Measurements from ENCODE around the gene RAP2C. TPM values are rescaled to one million over a fixed set of nuclear protein-coding genes. Genes with fewer than 3 reads are reported as not detected.

The RAP2C gene
- total RNA-seq, 2 donors from 2014 or later, result 39.7 to 60.8 TPM

DNA sequence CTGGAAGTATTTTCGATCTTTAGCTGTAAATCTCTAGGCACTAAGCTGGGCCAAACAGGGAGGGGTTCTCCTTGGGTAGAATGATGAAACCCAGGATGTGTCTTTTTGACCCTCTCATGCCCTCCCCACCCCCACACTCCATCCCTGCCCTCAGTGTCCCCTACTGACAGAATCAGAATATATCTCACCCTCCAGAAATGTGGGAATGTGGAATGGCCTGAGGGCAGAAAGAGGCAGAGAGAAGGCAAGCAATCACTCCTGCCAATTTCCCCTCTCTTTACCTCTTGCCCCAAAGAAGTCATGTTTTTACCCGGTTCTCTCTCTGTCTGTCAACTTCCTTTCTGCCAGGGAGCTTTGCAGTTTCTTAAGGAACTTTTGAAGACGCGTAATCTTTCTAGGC is 34.4 kb downstream of the RAP2C start:
- no peaks in the 10 kb centered on the region for H3K36me3 Mint-ChIP-seq (ENCODE audit: low read depth)
- H3K27me3 Mint-ChIP-seq (ENCODE audit: insufficient read depth), result no peaks in the 10 kb centered on the region
- Histone ChIP-seq H3K4me1 (ENCODE audit: control insufficient read depth, insufficient read depth, low read length) (no peaks in the 10 kb centered on the region), H3K4me3 (ENCODE audit: low read length) (no peak overlapping the region), H3K27me3 (ENCODE audit: control insufficient read depth, insufficient read depth, low read length, poor library complexity, severe bottlenecking) (no peaks in the 10 kb centered on the region), H3K9ac (ENCODE audit: extremely low read depth, low read length, poor library complexity, severe bottlenecking) (no peak overlapping the region), H3K27ac (ENCODE audit: low read depth, low read length) (no peak overlapping the region), H3K36me3 (ENCODE audit: control insufficient read depth, insufficient read depth, low read length) (no peaks in the 10 kb centered on the region), H3K9me3 (ENCODE audit: control insufficient read depth, low read length) (no peaks in the 10 kb centered on the region)
- WGBS, 2 experiments (ENCODE audit: insufficient coverage in 1 of 2, insufficient read length in 1 of 2), result 89% methylated on average over 4 of the region's 4 CpGs; no CpG with 5 or more reads in 1 of the 2 experiments
- no peak for DNase-seq
- H3K4me3 Mint-ChIP-seq, result no peak overlapping the region
- H3K4me1 Mint-ChIP-seq, result peaks cover 5% of the 10 kb centered on the region
- H3K27ac Mint-ChIP-seq, result no peak overlapping the region
- TF ChIP-seq, protein P1, sequence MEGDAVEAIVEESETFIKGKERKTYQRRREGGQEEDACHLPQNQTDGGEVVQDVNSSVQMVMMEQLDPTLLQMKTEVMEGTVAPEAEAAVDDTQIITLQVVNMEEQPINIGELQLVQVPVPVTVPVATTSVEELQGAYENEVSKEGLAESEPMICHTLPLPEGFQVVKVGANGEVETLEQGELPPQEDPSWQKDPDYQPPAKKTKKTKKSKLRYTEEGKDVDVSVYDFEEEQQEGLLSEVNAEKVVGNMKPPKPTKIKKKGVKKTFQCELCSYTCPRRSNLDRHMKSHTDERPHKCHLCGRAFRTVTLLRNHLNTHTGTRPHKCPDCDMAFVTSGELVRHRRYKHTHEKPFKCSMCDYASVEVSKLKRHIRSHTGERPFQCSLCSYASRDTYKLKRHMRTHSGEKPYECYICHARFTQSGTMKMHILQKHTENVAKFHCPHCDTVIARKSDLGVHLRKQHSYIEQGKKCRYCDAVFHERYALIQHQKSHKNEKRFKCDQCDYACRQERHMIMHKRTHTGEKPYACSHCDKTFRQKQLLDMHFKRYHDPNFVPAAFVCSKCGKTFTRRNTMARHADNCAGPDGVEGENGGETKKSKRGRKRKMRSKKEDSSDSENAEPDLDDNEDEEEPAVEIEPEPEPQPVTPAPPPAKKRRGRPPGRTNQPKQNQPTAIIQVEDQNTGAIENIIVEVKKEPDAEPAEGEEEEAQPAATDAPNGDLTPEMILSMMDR (conservative IDR thresholded peaks at IDR 0.05), result no peak
- H3K9me3 Mint-ChIP-seq, result no peaks in the 10 kb centered on the region

DNA sequence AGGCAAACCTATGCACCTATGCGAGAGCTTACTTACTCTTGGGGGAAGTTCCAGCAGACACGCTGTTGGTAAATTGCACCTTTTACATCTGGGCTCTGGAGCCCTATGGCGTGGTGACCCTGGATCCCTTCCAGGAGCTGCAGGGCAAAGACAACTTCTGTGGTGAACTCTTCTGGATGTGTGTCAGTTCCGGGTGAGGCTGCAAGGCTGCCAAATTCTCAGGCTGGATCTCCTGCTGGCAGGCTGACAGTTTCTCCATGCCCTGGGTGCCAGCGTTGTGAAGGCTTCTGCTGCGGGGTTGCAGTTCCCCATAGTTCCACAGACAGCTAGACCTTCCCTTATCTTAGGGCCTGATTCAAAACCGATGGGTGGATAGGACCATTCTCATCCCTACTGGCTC is 37.9 kb downstream of the RAP2C start:
- no peak for DNase-seq
- H3K27me3 ChIP-seq (ENCODE audit: control insufficient read depth, insufficient read depth, low read length, poor library complexity, severe bottlenecking), result no peaks in the 10 kb centered on the region
- no peak overlapping the region for H3K27ac Mint-ChIP-seq
- H3K4me1 ChIP-seq (ENCODE audit: control insufficient read depth, insufficient read depth, low read length), result no peaks in the 10 kb centered on the region
- 80 to 91% methylated on average over 2 to 7 of the region's 7 CpGs for WGBS, 2 experiments (ENCODE audit: insufficient coverage in 1 of 2, insufficient read length in 1 of 2)
- H3K9me3 ChIP-seq (ENCODE audit: control insufficient read depth, low read length), result no peaks in the 10 kb centered on the region
- H3K4me1 Mint-ChIP-seq, result peaks cover 3% of the 10 kb centered on the region
- H3K9ac ChIP-seq (ENCODE audit: extremely low read depth, low read length, poor library complexity, severe bottlenecking), result no peak overlapping the region
- H3K36me3 ChIP-seq (ENCODE audit: control insufficient read depth, insufficient read depth, low read length), result no peaks in the 10 kb centered on the region
- H3K4me3 ChIP-seq (ENCODE audit: low read length), result no peak overlapping the region
- H3K27me3 Mint-ChIP-seq (ENCODE audit: insufficient read depth), result no peaks in the 10 kb centered on the region
- H3K4me3 Mint-ChIP-seq, result no peak overlapping the region
- H3K27ac ChIP-seq (ENCODE audit: low read depth, low read length), result no peak overlapping the region
- H3K9me3 Mint-ChIP-seq, result no peaks in the 10 kb centered on the region
- TF ChIP-seq, protein P1 (conservative IDR thresholded peaks at IDR 0.05), result no peak
- no peaks in the 10 kb centered on the region for H3K36me3 Mint-ChIP-seq (ENCODE audit: low read depth)

DNA sequence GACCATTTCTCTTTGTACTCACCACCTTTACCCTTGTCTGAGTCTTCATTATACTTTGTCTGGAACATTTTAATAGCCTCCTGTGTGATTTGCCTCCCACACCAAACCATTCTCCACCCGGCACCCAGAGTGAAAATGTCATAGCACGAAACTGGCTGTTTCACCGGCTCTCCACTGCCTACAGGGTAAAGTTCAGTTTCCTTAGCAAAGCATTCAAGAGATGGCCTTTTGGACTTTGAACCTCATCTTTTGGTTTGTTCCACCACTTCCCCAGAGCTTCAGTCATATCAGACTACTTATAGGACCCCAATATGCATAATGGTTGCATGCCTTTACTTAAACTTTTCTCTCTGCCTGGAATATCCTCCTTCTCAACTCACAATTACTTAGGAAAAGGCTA is 38.3 kb downstream of the RAP2C start:
- Histone ChIP-seq H3K4me3 (ENCODE audit: low read length) (no peak overlapping the region), H3K27me3 (ENCODE audit: control insufficient read depth, insufficient read depth, low read length, poor library complexity, severe bottlenecking) (no peaks in the 10 kb centered on the region), H3K36me3 (ENCODE audit: control insufficient read depth, insufficient read depth, low read length) (no peaks in the 10 kb centered on the region), H3K4me1 (ENCODE audit: control insufficient read depth, insufficient read depth, low read length) (no peaks in the 10 kb centered on the region), H3K9me3 (ENCODE audit: control insufficient read depth, low read length) (no peaks in the 10 kb centered on the region), H3K27ac (ENCODE audit: low read depth, low read length) (no peak overlapping the region), H3K9ac (ENCODE audit: extremely low read depth, low read length, poor library complexity, severe bottlenecking) (no peak overlapping the region)
- no peaks in the 10 kb centered on the region for H3K36me3 Mint-ChIP-seq (ENCODE audit: low read depth)
- H3K4me1 Mint-ChIP-seq, result peaks cover 3% of the 10 kb centered on the region
- no peak overlapping the region for H3K4me3 Mint-ChIP-seq
- DNase-seq, result no peak
- no peak overlapping the region for H3K27ac Mint-ChIP-seq
- H3K27me3 Mint-ChIP-seq (ENCODE audit: insufficient read depth), result no peaks in the 10 kb centered on the region
- WGBS, 2 experiments (ENCODE audit: insufficient coverage in 1 of 2, insufficient read length in 1 of 2), result 91 to 100% methylated on average over 2 to 3 of the region's 3 CpGs
- TF ChIP-seq, protein P1 (conservative IDR thresholded peaks at IDR 0.05), result no peak
- H3K9me3 Mint-ChIP-seq, result no peaks in the 10 kb centered on the region
